ENCODE results near the gene TICAM2. TPM values are rescaled to one million over a fixed set of nuclear protein-coding genes. Genes with fewer than 3 reads are reported as not detected.

The TICAM2 gene
- total RNA-seq, 2 experiments from 2014 or later: 0.30 to 0.50 TPM

- H3K27me3 Mint-ChIP-seq: no peaks in the 10 kb centered on the region
- H3K27ac Mint-ChIP-seq: no peak overlapping the region
- POLR2A ChIA-PET: no interaction called here
- DNase-seq: no peak
- no peaks in the 10 kb centered on the region for H3K36me3 Mint-ChIP-seq (ENCODE audit: low read depth)
- H3K4me3 ChIP-seq (ENCODE audit: low read length): no peak overlapping the region
- H3K9me3 ChIP-seq (ENCODE audit: control insufficient read depth in 1 of 2, insufficient read depth in 1 of 2, low read length in 2 of 2): no peaks in the 10 kb centered on the region
- H3K4me1 ChIP-seq (ENCODE audit: insufficient read depth, low read length): no peaks in the 10 kb centered on the region
- no peak overlapping the region for H3K4me3 Mint-ChIP-seq
- no peaks in the 10 kb centered on the region for H3K36me3 ChIP-seq (ENCODE audit: insufficient read depth, low read length)
- intact Hi-C loops (cut with DNase I, micrococcal nuclease): loop anchor here (5.0 kb wide), 3 partner anchors 38 to 1973 kb away; no protein-coding TSS in a partner anchor
- H3K27ac ChIP-seq (ENCODE audit: low read depth in 1 of 2, low read length in 2 of 2): no peak overlapping the region
- H3K4me1 Mint-ChIP-seq (ENCODE audit: low read depth): no peaks in the 10 kb centered on the region
- H3K27me3 ChIP-seq (ENCODE audit: control insufficient read depth in 1 of 2, insufficient read depth in 2 of 2, low read length in 2 of 2): no peaks in the 10 kb centered on the region
- CTCF ChIA-PET: no interaction called here
- no peak for TF ChIP-seq CTCF (IDR thresholded peaks at IDR 0.05)
- ATAC-seq (ENCODE audit: poor library complexity): no peak
- H3K9me3 Mint-ChIP-seq: no peaks in the 10 kb centered on the region
Observed at GRCh38 chr5:115585265-115585664, 17.0 kb downstream of the TICAM2 start.

- Histone ChIP-seq H3K36me3 (ENCODE audit: insufficient read depth, low read length) (no peaks in the 10 kb centered on the region), H3K27me3 (ENCODE audit: control insufficient read depth in 1 of 2, insufficient read depth in 2 of 2, low read length in 2 of 2) (no peaks in the 10 kb centered on the region), H3K9me3 (ENCODE audit: control insufficient read depth in 1 of 2, insufficient read depth in 1 of 2, low read length in 2 of 2) (no peaks in the 10 kb centered on the region), H3K27ac (ENCODE audit: low read depth in 1 of 2, low read length in 2 of 2) (no peak overlapping the region), H3K4me3 (ENCODE audit: low read length) (no peak overlapping the region), H3K4me1 (ENCODE audit: insufficient read depth, low read length) (no peaks in the 10 kb centered on the region)
- no peaks in the 10 kb centered on the region for H3K36me3 Mint-ChIP-seq (ENCODE audit: low read depth)
- intact Hi-C loops (cut with DNase I, micrococcal nuclease): no loop called here
- no peak overlapping the region for H3K27ac Mint-ChIP-seq
- no peak overlapping the region for H3K4me3 Mint-ChIP-seq
- no peaks in the 10 kb centered on the region for H3K4me1 Mint-ChIP-seq (ENCODE audit: low read depth)
- no peak for DNase-seq
- no peak for ATAC-seq (ENCODE audit: poor library complexity)
- no peak for TF ChIP-seq CTCF (IDR thresholded peaks at IDR 0.05)
- no peaks in the 10 kb centered on the region for H3K9me3 Mint-ChIP-seq
- POLR2A ChIA-PET: no interaction called here
- CTCF ChIA-PET: no interaction called here
- H3K27me3 Mint-ChIP-seq: no peaks in the 10 kb centered on the region
Observed at GRCh38 chr5:115584501-115584900, 17.8 kb downstream of the TICAM2 start.

- no peaks in the 10 kb centered on the region for H3K36me3 ChIP-seq (ENCODE audit: insufficient read depth, low read length)
- H3K9me3 ChIP-seq (ENCODE audit: control insufficient read depth in 1 of 2, insufficient read depth in 1 of 2, low read length in 2 of 2): no peaks in the 10 kb centered on the region
- no peak for TF ChIP-seq CTCF (IDR thresholded peaks at IDR 0.05)
- H3K9me3 Mint-ChIP-seq: no peaks in the 10 kb centered on the region
- H3K4me3 ChIP-seq (ENCODE audit: low read length): no peak overlapping the region
- H3K27me3 ChIP-seq (ENCODE audit: control insufficient read depth in 1 of 2, insufficient read depth in 2 of 2, low read length in 2 of 2): no peaks in the 10 kb centered on the region
- CTCF ChIA-PET: interaction anchor here (1.1 kb wide), 1 partner anchor 9 kb away, joined by 3 read pairs; no protein-coding TSS in a partner anchor
- H3K36me3 Mint-ChIP-seq (ENCODE audit: low read depth): no peaks in the 10 kb centered on the region
- no peaks in the 10 kb centered on the region for H3K4me1 Mint-ChIP-seq (ENCODE audit: low read depth)
- no peak overlapping the region for H3K27ac ChIP-seq (ENCODE audit: low read depth in 1 of 2, low read length in 2 of 2)
- no peak overlapping the region for H3K27ac Mint-ChIP-seq
- H3K4me3 Mint-ChIP-seq: no peak overlapping the region
- ATAC-seq (ENCODE audit: poor library complexity): no peak
- intact Hi-C loops (cut with DNase I, micrococcal nuclease): no loop called here
- no peaks in the 10 kb centered on the region for H3K4me1 ChIP-seq (ENCODE audit: insufficient read depth, low read length)
- H3K27me3 Mint-ChIP-seq: no peaks in the 10 kb centered on the region
- DNase-seq: no peak
- POLR2A ChIA-PET: no interaction called here
Observed at GRCh38 chr5:115583474-115583873, 18.8 kb downstream of the TICAM2 start.

All from CD4-positive, alpha-beta T cell (primary cell).